Nucleus accumbens (tissue), 56 donors: ENCODE results near the gene CDX1.

ENCODE experiments used
- DNase-seq, 56 donors: peaks; one replicate each; lab custom pipeline; 2025; lab: John Stamatoyannopoulos, UW

Gene CDX1

DNA sequence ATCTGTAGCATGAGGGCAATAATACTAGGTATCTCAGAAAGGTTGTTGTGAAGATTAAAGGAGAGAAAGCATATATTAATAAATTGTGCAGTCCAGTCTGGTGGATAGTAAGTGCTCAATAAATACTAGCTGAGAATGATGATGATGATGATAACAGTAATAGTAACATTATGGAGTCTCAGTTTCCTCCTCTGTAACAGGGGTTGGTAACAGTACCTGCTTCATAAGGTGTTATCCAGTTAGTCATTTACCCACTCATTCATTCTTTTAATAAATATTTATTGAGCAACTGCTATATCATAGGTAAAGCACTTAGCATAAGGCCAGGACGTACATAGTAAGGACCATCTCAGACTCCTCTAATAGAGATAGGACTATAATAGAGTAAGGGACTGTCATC, 30.9 kb downstream of the CDX1 start:
- no peak for DNase-seq

DNA sequence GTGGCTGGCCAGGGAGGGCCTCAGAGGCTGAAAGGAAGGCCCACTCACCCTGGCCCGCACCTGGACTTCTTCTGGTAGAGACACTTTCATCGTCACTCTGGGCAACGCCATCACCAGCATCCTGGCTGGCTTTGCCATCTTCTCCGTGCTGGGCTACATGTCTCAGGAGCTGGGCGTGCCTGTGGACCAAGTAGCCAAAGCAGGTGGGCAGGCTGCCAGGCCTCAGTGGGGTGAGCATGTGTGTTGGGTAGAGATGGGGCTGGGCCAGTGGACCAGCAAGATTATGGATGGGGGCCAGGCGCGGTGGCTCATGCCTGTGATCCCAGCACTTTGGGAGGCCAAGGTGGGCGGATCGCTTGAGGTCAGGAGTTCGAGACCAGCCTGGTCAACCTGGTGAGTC, 35.9 kb downstream of the CDX1 start:
- no peak for DNase-seq

DNA sequence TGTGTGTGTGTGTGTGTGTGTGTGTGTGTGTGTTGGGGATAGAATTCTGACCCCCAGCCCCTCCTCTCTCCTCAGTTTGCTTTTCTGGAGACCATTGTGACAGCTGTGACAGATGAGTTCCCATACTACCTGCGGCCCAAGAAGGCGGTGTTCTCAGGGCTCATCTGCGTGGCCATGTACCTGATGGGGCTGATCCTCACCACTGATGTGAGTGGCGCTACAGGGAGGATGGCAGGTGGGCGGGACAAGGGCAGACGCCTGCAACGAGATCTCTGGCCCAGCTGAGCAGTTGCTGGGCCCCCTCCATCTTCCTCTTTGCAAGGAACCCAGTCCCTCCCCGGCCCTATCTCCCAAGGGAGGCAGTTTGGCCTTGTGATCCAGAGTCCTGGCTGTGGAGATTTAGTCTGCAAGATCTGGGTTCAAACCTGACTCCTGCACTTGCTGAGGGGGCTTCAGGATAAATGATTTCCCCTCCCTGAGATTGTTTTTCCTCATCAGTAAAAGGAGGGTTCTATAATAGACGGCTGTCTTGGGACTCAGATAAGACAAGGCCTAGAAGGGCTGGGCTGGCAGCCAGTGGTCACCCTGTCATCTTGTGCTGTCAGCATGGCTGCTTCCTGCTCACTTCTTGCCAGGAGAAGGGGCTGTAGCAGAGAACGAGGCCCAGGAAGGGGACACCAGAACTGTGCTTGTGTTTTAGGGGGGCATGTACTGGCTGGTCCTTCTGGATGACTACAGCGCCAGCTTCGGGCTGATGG, 37.4 kb downstream of the CDX1 start:
- no peak for DNase-seq

DNA sequence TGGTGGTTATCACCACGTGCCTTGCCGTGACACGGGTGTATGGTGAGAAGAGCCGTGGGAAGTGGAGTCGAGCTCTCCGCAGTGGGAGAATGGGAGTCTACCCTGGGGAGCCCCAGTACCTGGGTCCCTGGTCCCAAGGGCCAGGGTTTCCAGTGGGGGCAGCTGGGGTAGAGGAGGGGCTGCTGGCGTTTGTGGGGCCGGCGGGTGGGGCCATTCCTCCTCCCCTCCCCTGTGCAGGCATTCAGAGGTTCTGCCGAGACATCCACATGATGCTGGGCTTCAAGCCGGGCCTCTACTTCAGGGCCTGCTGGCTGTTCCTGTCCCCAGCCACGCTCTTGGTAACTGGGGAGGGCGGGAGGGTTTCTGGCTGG, 38.0 kb downstream of the CDX1 start:
- DNase-seq, result no peak

DNA sequence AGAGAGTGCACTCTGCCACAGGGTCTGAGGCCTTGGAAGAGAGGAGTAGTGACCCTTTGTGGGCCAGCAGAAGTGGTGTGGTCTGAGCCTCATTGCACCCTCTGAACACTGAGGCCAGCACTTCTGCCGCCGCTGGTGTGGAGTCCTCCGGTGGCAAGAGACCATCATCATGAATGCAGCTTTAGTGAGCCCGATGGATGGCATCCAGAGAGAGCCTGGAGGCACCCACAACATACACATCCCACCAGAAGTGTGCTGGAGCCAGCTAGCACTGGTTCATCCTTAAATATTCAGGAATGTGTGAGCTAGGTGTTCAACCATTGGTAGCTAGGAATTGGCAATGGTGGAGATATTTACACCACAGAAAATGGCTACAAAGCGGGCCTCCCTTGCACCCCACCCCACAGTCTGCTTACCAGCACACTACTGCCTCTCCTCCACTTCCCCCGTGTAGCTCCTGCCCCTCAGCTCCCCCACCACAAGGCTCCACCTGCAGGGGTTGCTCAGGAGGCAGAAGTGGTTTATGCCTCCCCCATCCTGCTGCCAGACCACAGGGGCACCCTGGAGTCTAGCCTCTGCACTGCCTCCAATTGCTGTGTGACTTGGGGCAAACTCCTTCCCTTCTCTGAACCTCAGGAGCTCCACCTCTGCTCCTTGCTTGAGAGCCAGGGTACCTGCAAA, 39.7 kb downstream of the CDX1 start:
- no peak for DNase-seq

DNA sequence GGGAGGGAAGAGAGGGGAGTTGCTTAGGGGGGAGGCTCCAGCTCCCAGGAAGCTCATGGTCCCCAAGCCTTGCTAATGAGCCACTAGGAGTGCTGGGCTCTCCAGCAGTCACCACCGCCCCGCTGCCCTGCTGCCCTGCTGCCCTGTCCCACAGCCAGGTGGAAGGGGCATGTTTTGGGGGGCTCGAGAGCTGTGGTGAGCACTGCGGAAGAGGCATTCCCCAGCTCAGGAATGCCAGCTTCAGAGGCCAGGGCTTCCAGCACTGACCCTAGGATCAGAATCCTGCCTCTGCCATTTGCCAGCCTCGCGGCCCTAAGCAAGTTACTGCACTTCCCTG, 40.2 kb downstream of the CDX1 start:
- DNase-seq, result no peak

DNA sequence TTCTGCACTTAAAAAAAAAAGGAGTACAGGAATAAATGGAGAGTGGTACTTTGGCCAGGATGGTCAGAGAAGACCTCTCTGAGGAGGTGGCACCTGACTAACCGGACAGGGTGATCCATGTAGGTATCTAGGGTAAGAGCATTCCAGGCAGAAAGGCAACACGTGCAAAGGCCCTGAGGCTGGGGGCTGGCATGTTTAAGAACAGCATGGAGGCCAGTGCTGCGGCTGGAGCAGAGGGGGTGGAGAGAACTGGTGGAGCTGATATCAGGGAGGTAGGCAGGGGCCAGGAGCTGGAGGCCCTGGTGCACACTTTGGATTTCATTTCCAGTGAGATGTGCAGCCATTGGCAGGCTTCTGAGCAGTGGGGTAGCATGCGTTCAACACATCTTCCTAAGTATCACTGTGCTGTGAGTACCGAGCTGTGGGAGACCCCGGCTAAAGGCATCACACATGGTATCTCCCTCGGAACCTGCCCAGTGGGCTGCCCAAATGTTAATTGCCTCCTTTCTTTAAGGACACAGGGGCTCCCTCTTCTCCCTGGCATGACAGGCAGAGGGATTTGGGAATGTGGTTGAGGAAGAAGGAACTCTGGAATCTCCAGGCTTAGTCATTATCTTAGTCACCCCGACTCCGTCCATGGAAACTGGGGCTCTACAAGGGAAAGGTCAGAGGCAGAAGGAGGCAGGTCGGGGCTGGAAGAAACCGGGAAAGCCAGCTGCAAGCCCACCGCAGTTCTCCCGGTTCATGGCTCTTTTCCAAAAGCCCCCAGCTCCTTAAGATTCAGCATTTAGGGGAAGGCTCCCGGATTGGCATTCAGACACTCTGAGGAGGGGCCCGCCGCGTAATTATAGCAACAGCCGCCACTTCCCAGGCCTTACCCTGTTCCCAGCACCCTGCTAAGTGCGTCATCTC, 41.9 kb downstream of the CDX1 start:
- DNase-seq, result no peak

DNA sequence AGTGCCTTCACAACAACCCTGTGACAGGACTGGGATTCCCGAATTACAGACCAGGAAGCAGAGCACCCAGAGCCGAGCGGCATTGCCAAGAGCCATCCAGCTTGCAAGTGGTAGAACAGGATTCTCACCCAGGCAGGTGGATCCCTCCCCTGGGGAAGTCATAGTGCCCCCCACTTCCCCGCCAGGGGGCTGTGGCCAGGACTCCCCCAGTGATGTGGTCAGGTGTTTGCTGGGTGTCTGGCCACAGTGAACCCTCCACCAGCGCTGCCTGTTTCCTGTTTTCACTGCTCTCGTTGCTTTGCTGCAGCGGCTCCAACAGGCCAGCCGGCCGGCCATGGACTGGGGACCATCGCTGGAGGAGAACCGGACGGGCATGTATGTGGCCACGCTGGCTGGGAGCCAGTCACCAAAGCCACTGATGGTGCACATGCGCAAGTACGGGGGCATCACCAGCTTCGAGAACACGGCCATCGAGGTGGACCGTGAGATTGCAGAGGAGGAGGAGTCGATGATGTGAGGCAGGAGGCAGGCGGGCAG, 42.6 kb downstream of the CDX1 start:
- DNase-seq, result peak in 3 of 56 donors; percentile 11 to 39 (median 20)

DNA sequence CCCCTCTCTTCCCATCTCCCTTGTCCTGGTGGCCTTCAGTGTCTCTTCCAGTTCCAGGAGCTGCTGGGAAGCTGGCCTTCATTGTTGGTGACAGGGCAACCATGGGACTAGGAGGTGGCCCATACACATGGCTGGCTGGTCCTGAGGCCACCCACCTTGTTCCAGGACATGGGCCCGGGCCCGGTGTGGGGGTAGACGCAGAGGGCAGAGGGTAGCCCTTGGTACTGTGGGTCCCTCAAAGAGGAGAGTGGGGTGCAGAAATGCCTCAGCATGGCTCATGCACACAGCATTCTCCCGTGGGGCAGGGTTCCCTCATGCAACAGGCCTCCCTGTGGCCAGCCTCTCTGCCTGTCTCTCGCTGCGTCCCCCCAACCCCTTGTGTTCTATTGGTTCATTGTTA, 44.1 kb downstream of the CDX1 start:
- no peak for DNase-seq

DNA sequence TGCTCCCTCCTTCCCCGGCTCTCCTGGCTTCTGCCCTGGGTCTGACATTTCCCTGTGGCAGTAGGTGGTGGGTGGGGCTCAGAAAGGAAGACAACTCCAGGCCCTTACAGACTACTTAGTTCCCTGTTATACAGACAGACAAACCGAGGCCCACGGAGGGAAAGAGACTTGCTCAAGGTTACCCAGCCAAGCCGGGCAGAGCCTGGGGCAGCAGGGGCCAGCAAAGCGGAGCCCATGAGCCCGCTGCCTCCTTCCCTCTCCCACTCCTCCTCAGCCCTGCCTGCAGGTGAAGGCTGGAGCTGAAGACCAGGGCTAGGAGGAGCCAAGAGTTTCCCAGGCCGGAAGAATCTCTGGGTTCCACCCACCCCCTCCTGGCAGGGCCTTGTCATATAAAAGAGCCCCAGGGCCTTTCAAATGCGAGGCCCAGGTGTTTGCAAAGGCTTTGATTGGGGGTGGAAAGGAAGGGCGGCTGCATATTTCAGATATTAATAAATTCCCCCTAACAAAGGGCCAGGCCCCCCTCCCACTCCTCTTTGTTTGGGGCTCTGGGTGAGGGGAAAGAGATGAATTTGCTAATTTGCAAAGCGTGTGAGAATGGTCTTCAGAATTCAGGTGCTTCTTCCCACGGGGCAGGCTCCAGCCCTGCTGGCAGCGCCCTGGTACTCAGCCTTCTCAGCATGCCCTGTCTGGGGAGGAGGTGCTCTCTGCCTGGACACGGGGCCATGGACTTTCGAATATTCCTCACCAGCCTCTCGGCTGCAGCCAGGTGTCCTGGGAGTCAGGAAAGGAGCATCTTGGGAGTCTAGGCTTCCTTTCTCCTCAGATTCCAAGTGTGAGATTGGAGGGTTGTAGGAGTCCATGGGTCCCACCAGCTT, 44.8 kb downstream of the CDX1 start:
- DNase-seq, result no peak

DNA sequence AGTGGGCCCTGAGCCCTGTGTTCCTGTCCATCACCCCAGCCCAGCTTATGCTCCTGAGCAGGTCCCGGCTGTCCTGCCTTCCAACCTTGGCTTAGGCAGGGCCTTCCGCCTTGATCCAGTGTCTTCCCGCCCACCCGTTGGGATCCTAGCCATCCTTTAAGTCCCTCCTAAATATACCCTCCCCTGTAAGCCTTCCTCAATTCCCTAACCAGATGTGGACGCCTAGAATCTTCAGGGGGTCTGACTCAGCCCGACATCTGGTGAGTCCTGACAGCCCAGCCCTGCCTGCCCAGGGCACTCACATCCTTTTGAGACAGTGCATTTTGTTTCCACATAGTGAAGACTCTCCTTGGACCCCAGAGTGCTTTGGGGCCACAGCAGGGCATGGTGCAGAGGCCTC, 47.0 kb downstream of the CDX1 start:
- DNase-seq, result no peak

DNA sequence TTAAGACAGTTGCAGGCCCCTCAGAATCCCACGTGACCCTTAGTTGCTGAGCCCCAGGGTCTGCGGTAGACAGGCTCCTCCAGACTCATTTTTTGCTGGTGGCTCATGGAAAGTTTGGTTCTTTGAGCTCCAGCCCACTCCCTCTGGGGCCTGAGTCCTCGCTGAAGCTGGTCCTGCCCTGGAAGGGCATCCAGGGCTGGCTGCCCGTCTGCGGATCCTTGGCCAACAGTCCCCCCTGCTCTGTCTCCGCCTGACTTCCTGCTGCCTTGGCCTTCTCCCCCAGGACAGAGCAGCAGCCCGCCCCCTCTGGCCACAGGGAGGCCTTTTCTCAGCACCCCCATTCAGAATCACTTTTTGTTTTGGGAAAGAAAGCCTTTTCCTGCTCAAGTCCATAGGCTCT, 47.7 kb downstream of the CDX1 start:
- no peak for DNase-seq

DNA sequence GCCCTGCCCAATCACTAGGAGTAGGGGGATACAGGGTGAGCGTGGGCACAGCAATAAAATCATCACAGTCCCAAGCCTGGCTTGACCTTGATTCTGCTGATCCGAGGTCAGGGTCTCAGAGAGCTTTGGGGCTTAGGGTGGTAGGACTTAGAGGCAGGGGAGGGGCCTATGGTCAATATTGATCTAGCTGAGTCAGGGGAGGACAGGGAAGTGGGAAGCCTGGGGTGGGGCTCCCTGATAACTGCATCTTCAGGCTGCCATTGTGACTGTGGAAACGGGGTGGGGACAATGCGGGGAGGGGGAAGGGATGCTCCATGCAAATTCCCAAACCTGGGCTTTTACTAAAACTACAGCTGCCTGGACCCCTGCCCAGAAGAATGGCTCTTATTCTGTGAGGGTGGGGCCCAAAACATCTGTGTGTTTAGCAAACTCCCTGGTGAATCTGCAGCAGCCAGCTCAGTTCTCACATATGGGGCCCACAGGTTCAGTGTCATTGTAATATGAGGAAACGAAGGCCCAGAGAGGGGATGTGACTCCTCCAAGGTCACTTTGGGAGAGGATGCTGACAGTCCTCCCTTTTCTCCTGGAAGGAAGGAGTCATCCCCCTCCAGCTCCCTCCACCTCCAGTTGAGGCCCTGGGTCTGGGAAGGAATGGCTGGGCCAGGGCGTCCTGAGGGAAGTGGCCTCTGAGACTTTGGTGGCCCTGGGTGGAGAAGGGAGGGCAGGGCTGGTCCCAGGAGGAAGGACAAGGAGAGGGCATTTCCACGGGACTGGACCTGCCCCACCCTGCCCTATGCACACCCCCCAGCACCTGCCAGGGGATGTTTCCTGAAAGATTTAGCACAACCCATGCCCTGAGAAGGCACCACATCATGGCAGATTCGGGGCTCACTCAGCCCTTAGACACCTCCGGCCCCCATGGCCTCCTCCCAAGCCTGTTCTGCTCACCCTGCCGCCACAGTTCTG, 49.7 kb downstream of the CDX1 start:
- DNase-seq, result no peak

DNA sequence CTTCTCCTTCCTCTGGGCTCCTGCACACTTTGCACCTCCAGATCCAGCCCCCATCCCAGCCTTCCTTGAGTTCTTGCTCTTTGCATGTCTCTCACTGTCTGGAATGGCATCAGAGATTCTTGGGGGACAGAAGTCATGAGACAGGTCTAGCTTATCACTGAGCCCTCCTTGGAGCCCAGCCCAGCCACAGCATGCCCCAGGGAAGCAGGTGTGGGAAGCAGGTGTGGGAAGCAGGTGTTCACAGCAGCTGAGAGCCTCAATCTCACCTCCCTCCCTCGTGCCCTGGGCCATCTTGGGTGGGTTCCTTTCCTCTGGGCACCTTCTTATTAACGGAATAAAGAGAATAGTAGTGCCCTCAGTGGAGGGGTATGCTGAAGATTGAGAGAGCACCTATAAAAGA, 50.5 kb downstream of the CDX1 start:
- no peak for DNase-seq

DNA sequence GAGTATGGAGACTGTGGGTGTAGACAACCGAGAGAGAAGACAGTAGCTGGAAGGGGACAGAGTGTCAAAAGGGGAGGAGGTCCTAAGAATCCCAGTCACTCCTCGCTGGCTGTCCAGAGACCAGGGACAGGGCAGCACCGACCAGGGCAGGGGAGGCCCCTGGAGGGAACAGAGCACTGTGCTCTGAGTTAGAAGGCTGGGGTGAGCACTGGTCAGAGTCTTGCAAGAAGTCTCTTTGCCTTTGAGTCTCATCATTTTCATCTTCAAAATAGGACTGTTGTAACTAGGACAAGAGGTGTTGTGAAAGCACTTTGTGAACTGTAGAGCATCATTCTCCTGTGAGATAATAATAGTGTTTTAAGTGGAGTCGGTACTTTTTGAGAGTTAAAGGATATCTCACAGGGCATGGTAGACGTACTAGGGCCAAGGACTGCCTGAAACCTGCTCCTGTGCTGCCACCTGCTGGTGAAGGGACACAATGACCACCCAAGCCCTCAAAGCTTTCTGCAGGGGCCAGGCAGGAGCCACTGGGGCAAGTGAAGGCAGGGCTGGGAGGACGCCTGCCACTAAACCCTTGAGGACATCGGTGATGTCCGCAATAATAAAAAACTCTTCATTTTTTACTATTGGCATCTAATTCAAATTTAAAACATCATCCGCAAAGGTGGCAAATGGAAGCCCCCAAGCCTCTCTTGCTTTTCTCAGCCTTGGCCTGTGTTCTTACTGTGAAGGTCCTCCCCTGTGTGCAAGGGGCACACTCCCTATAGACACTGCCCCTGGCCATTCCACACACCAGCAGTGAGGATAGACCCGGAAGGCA, 51.5 kb downstream of the CDX1 start:
- DNase-seq, result peak in 52 of 56 donors; percentile 8 to 88 (median 62)

DNA sequence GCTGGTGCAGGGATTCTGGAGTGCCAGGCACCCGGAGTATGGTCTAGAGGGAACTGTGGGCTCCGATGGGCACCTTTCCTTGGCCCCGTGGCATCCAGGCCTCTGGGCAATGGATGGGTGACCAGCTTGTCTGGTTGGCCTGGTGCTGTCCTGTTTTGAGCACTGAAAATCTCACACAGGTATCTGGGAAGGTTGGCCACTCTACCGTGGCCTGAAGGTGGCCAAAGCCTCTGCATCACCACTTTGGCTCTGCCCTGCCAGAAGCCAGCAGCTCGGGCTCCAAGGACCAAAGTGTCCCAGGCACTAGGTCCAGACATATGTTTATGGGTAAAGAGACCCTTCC, 52.1 kb downstream of the CDX1 start:
- DNase-seq, result no peak

DNA sequence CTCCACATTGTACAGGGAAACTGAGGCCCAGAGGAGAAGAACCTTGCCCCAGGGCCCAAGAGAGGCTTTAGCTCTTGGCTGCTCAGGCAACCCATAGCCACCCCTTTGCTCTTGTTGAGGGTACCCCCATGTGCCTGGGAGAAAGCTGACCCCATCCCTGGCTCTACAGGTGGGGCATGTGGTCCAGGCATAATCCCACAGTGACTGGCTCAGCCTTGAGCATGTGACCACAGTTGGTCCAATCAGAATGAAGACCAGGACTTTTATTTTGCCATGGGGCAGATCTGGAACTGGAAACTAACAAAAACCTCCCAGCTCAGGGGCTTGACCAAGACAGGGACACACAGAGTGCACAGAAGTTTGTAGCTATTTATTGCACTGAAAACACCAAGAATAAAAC, 52.6 kb downstream of the CDX1 start:
- DNase-seq, result no peak

DNA sequence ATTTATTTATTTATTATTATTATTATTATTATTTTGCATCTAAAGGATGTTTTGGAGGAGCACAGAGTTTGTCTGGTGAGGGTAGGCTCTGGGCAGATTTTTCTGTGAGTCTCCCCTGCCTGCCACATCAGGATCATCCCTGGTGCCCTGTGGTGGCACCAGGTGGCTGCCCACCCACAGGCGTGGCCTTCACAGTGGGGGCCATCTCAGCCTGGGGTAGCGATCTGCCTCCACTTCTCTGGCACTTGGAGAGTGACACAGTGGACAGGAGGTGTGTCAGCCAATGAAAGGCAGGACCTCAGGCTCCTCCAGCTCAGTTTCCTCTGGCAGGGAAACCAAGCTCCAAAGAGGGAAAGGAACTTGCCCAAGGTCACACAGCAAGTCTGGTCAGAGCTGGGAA, 53.3 kb downstream of the CDX1 start:
- DNase-seq, result no peak
